ENCODE results near the gene MAPK8IP3. TPM values are rescaled to one million over a fixed set of nuclear protein-coding genes. Genes with fewer than 3 reads are reported as not detected.

The MAPK8IP3 gene
- total and polyA plus RNA-seq, 7 donors = 11.7 to 31.6 (median 22.6) TPM

DNA sequence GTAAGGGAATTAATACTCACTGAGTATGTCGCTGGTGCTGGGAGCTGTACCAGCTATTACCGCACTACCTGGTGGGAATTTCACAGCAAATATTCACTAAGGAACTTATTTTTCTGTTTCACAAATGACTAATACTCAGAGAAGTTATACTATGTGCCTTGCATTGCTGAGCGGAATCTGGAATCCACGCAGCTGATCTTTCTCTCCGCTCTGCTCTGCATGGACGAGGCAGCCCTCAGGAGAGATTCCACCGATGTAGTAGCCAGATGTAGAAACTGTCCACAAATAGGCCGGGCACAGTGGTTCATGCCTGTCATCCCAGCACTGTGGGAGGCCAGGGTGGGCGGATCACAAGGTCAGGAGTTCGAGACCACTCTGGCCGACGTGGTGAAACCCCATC, 48.2 kb downstream of the MAPK8IP3 start:
- Histone ChIP-seq H3K27ac (no peak overlapping the region), H3K27me3 (ENCODE audit: insufficient read depth in 3 of 3, low read length in 2 of 3) (no peaks in the 10 kb centered on the region), H3K9me3 (no peaks in the 10 kb centered on the region), H3K4me3 (no peak overlapping the region), H3K4me1 (no peaks in the 10 kb centered on the region), H3K36me3 (ENCODE audit: insufficient read depth in 1 of 2, low read depth in 1 of 2) (peaks cover 0 to 76% of the 10 kb centered on the region in 2 donors)
- no peak for ATAC-seq
- TF ChIP-seq CTCF (IDR thresholded peaks at IDR 0.05) = no peak
- intact Hi-C loops (cut with DNase I) = no loop called here
- WGBS, 3 donors = 92 to 94% (median 92%) methylated on average over 12 of the region's 12 CpGs
- no peak for DNase-seq

DNA sequence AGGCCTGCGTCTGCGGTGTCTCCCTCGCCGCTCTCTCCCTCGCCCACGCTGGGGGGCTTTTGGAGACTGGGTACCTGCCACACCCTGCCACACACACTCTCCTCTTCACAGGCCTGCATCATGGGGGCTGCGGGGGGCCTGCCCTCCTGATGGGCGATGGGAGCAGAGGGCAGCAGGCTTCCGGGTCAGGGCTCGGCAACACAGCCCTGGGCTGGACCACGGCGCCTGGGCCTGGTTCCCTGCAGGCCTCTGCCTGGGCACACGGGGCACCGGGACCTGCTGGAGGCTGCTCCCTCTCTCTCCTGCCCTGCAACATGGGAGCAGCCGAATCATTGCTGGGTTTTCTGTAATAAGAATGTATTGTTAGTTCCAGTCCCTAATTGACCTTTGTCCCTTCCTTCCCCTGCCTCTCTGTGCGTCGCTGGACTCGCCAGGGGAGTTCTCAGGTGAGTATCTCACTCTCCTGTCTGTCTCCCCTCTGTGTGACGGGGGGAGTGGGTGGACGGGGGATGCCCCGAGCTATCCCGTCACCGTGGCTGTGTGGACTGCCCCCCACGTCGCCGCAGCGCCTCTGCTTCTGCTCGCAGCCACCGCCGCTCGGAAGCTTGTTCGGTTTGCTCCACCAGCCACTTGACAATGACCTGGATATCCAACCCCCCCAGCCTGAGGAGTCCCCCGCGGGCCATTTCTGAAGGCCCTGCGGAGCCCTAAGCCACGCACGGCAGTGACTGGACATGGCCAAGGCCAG, 51.9 kb downstream of the MAPK8IP3 start:
- Histone ChIP-seq H3K36me3 (ENCODE audit: insufficient read depth in 1 of 2, low read depth in 1 of 2) (peaks cover 0 to 70% of the 10 kb centered on the region in 2 donors), H3K4me1 (no peaks in the 10 kb centered on the region), H3K27me3 (ENCODE audit: insufficient read depth in 3 of 3, low read length in 2 of 3) (no peaks in the 10 kb centered on the region), H3K27ac (no peak overlapping the region), H3K4me3 (no peak overlapping the region), H3K9me3 (no peaks in the 10 kb centered on the region)
- intact Hi-C loops (cut with DNase I) = no loop called here
- TF ChIP-seq CTCF (IDR thresholded peaks at IDR 0.05) = no peak
- DNase-seq (no peak), ATAC-seq (no peak)
- WGBS, 3 donors = 94 to 95% (median 95%) methylated on average over 32 to 37 of the region's 37 CpGs

- H3K4me1 ChIP-seq = no peaks in the 10 kb centered on the region
- peaks cover 0 to 70% of the 10 kb centered on the region in 2 donors for H3K36me3 ChIP-seq (ENCODE audit: insufficient read depth in 1 of 2, low read depth in 1 of 2)
- no peak overlapping the region for H3K27ac ChIP-seq
- 88 to 91% (median 89%) methylated on average over 18 of the region's 18 CpGs for WGBS, 3 donors
- no peaks in the 10 kb centered on the region for H3K9me3 ChIP-seq
- intact Hi-C loops (cut with DNase I) = no loop called here
- ATAC-seq (no peak), DNase-seq (no peak)
- H3K4me3 ChIP-seq = no peak overlapping the region
- H3K27me3 ChIP-seq (ENCODE audit: insufficient read depth in 3 of 3, low read length in 2 of 3) = no peaks in the 10 kb centered on the region
- no peak for TF ChIP-seq CTCF (IDR thresholded peaks at IDR 0.05)
Observed at GRCh38 chr16:1758923-1759322, 52.9 kb downstream of the MAPK8IP3 start.

GRCh38 chr16:1759511-1759910, 53.5 kb downstream of the MAPK8IP3 start:
- 95 to 96% (median 96%) methylated on average over 21 of the region's 21 CpGs for WGBS, 3 donors
- Histone ChIP-seq H3K9me3 (no peaks in the 10 kb centered on the region), H3K27ac (no peak overlapping the region), H3K4me3 (no peak overlapping the region), H3K27me3 (ENCODE audit: insufficient read depth in 3 of 3, low read length in 2 of 3) (no peaks in the 10 kb centered on the region), H3K4me1 (no peaks in the 10 kb centered on the region), H3K36me3 (ENCODE audit: insufficient read depth in 1 of 2, low read depth in 1 of 2) (peaks cover 0 to 71% of the 10 kb centered on the region in 2 donors)
- no peak for TF ChIP-seq CTCF (IDR thresholded peaks at IDR 0.05)
- ATAC-seq = no peak
- intact Hi-C loops (cut with DNase I) = no loop called here
- no peak for DNase-seq

- TF ChIP-seq CTCF (IDR thresholded peaks at IDR 0.05) = no peak
- H3K9me3 ChIP-seq = no peaks in the 10 kb centered on the region
- WGBS, 3 donors = 82 to 92% (median 88%) methylated on average over 12 to 15 of the region's 15 CpGs
- no peaks in the 10 kb centered on the region for H3K27me3 ChIP-seq (ENCODE audit: insufficient read depth in 3 of 3, low read length in 2 of 3)
- DNase-seq = no peak
- ATAC-seq = no peak
- peaks cover 0 to 73% of the 10 kb centered on the region in 2 donors for H3K36me3 ChIP-seq (ENCODE audit: insufficient read depth in 1 of 2, low read depth in 1 of 2)
- no peak overlapping the region for H3K4me3 ChIP-seq
- H3K27ac ChIP-seq = no peak overlapping the region
- H3K4me1 ChIP-seq = no peaks in the 10 kb centered on the region
- intact Hi-C loops (cut with DNase I) = no loop called here
Observed at GRCh38 chr16:1760911-1761310, 54.9 kb downstream of the MAPK8IP3 start.

Data from psoas muscle (tissue), 8 donors.